CD4-positive, alpha-beta T cell treated with Interleukin-6 at 100 ng/mL for 8 hours (primary cell): ENCODE data around the gene MRGPRX3.

Source experiments
- DNase-seq: peaks from one replicate; pipeline ENCODE4 v3.0.0-alpha.2; 2020; ENCODE audit warnings: mixed read lengths, low spot score

MRGPRX3 gene

DNA sequence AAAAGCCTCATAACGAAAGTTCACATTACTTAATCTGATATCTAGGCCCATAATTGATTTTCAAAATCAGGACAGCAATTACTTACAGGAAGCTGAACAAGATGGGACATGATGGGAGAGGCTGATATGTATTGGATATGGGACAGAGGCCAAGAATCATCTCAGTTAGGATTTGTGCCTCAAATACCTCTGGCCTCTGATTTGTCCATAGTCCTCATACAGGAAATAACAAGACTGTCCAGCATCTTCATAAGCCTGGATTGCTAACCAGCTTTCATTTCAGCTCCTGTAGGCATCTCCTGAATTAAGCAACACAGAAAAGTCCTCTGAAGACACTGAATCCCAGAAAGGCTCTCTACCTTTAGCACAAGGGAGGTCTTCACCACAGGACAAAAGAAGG is 36.0 kb downstream of the MRGPRX3 start:
- DNase-seq = no peak

GRCh38 chr11:18171377-18172000 is 39.1 kb downstream of the MRGPRX3 start:
- DNase-seq = no peak

GRCh38 chr11:18172666-18173065 is 40.3 kb downstream of the MRGPRX3 start, which contains the start of gene MRGPRX4:
Gene MRGPRX4, plus strand, starts transcription at chr11:18172837. Its CDS starts 420 bp downstream, at chr11:18173257.
- no peak for DNase-seq

GRCh38 chr11:18173225-18173866 is 41.0 kb downstream of the MRGPRX3 start:
- DNase-seq = no peak
